ENCODE measurements around the gene NXN.
"Not testable (repeated sequence)": the region's sequence is repeated elsewhere in the genome, so short reads cannot be mapped to it uniquely, and the experiment has no call there.

The NXN gene

DNA sequence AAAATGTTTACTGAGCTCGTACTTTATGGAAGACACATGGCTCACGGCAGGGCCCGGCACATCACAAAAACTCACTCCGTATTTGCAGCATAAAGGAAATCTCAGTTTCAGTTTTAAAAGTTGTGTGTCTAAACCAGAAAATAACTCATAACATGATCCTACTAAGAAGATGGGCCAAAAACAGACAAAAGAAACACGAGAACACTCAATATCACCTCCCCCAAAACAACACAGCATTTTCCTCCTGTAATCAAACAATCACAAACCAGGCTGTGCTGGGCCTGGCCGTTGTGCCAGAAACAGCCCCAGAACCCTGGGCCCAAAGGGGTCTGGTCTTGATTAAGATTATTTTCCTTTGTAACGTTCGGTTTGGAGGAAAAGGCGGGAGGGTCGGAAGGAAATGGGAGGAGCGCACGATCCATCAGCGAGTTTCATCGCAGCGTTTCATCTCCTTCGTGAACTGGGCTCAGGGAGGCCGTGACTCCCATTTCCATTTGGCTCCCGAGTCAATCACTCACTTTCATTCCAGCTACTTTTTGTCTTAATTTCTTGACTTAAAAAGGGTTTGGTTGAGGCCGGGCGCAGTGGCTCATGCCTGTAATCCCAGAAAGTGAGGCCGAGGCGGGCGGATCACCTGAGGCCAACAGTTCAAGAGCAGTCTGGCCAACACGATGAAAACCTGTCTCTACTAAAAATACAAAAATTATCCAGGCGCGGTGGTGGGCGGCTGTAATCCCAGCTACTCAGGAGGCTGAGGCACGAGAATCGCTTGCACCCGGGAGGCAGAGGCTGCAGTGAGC is 61.4 kb downstream of the NXN start:
- no peak for DNase-seq (ENCODE audit: low read depth)

GRCh38 chr17:917391-917811 is 62.2 kb downstream of the NXN start:
- no peak for DNase-seq (ENCODE audit: low read depth)

DNA sequence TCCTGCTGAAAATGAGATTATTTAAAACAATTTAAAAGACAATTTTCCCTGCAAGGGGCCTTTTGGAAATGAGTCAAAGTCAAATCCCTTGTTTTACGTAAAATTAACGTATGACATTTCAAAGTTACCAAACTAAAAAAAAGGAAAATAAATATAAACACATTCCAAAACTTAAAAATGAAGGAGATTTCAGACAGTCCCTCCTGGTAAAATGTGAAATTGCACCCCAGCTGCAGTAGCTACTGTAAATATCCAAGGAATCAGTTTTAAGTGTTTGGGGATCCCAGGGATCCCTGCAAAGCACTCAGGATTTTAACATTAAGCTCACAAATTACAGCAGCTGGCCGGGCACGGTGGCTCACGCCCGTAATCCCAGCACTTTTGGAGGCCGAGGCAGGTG is 63.3 kb downstream of the NXN start:
- DNase-seq (ENCODE audit: low read depth), result no peak

GRCh38 chr17:915538-916201 is 63.9 kb downstream of the NXN start:
- DNase-seq (ENCODE audit: low read depth), result no peak

DNA sequence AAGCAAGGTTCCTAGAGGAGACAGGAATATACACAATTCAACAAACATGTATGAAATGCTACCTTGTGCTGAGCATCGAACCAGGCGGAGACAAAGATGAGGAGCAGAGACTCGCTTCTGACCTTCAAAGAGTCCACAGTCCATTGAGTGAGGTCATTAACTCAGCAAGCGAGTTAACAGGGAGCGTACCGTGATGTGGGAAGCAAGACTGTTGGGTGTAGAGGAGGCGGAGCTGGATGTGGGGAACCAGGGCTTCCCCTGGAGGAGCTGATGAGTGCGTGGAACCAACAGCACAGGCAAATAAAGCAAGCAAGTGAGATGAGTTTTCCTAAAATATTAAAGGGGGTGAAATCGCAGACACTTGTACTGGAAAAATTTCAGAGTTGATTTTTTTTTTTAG is 65.0 kb downstream of the NXN start:
- DNase-seq (ENCODE audit: low read depth), result no peak

- DNase-seq (ENCODE audit: low read depth), result no peak
These were observed 66.4 kb downstream of the NXN start for GRCh38 chr17:913207-913606.

GRCh38 chr17:909642-910323 is 69.8 kb downstream of the NXN start:
- DNase-seq (ENCODE audit: low read depth), result no peak

DNA sequence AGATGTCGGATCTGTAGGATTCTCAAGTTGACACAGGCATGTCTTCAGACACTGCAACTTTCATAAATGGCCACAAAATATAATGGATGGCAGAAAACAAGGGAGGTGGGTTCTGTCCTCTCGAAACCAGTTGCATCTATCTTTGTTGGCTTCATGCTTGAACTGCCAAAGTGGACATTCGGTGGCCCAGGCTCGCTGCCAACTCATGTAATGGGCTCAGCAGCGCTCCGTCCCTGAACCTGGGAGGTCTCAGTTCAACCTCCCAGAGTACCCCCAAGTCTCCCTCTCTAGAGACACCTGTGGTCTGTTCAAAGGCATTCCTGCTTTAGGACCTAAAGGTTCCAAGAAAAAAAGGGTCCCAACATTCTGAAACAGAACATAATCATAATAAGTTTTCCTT is 71.9 kb downstream of the NXN start:
- no peak for DNase-seq (ENCODE audit: low read depth)

DNA sequence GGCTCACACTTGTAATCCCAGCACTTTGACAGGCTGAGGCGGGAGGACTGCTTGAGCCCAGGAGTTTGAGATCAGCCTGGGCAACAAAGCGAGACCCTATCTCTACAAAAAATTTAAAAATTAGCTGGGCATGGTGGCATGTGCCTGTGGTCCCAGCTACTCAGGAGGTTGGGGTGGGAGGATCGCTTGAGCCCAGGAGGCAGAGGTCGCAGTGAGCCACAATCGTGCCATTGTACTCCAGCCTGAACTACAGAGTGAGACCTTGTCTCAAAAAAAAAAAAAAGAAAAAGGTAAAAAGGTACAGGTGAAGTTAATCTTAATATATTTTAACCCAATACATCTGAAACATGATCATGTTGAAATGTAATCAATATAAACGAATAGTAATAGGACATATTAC is 73.9 kb downstream of the NXN start:
- not testable (repeated sequence) for DNase-seq (ENCODE audit: low read depth)

GRCh38 chr17:903691-904481 is 75.7 kb downstream of the NXN start:
- DNase-seq (ENCODE audit: low read depth), result no peak

DNA sequence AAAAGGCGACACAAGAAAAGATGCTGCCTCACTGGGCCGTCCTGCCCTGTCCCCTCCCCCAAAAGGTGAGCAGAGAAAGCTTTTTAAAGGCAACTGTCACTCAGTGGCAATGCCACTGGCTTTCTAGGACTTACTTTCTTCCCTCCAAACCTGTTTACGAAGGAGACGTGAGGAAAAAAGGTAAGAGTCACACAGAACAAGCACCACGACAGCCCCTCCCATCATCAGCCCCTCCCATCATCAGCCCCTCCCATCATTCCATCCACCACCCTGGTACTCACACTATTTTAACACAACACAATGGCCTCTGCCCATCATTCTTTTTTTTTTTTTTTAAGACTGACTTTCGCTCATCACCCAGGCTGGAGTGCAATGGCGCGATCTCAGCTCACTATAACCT is 77.1 kb downstream of the NXN start:
- DNase-seq (ENCODE audit: low read depth), result no peak

DNA sequence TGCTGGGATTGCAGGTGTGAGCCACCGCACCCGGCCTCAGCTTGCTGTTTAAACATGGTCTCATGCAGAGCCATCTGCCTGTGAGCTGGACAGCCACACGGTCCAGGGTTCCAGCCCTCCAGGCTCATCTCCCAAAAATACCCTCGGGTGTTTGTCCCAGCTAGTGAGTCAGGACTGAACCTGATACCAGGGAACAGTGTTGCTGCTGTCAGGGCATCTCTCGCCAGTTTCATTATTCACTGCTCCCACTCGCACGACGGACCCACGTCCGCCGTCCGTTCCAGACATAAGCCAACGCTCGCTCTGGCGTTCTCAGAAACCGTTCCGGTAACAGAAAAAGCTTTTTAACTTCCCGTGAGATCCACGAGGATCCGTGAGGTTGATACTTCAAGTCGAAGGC is 77.6 kb downstream of the NXN start:
- no peak for DNase-seq (ENCODE audit: low read depth)

GRCh38 chr17:901191-901950 is 78.2 kb downstream of the NXN start:
- no peak for DNase-seq (ENCODE audit: low read depth)

DNA sequence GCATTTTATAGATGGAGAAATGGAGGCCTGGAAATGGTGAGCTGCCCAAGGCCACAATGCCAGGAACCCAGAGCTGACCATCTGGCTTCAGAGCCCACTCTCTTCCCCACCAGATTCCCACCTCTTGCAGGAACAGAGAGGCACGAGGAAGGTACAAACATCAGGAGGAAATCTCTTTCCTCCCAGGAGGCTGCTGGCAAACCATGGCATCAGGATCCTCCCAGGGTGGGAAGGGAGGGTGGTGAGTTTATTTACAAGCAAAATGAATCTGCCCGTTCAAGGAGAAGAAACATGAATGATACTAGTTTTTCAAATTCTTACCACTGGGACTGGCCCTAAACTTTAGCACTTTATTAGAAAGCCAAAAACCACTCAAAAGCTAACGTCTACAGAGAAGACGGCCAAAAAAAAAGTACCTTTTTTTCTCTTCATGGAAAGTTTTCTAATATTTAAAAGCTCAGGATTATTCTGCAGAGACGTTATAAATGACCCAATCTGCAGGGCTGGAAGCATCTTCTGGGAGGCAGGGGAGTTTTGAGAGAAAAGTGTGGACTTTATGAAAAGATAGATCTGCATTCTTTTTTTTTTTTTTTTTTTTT is 79.1 kb downstream of the NXN start:
- DNase-seq (ENCODE audit: low read depth), result no peak

GRCh38 chr17:897970-898619 is 81.5 kb downstream of the NXN start:
- DNase-seq (ENCODE audit: low read depth), result no peak

GRCh38 chr17:896953-897661 is 82.5 kb downstream of the NXN start:
- no peak for DNase-seq (ENCODE audit: low read depth)

DNA sequence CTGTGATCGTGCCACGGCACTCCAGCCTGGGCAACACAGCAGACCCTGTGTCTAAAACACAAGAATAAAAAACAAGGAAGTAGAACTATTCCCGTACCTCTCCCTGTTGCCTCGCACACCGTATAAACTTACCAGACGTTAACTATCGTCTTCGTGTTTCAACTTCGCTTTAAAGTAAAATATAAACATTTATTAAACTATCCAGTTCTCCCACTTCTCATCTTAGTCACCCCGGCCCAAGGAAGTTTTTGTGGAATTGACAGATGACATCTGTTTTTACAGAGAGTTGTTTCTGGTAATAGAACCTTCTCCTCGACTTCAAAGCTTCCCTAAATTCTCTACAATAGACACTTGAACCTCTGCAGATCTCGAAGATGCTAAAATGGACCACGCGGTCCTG is 83.1 kb downstream of the NXN start:
- DNase-seq (ENCODE audit: low read depth), result no peak

- no peak for DNase-seq (ENCODE audit: low read depth)
These were observed 86.6 kb downstream of the NXN start for GRCh38 chr17:892958-893357.

DNA sequence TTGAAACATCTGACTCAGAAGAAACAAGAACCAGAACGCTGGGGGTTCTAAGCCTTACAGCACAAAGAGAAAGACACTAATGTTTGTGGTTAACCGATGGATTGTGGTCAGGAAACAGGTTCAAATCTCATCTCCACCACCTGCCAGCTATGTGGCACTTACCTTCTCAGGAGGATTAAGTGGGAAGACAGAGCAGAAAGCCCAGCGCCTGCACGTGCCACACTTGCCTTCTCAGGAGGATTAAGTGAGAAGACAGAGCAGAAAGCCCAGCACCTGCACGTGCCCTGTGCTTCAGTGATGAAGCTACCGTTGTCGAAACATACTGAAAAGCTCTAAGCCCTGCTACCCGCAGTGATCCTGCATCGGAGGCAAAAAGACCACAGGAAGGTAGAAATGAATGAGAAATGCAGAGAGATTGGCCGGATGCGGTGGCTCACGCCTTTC is 90.6 kb downstream of the NXN start:
- no peak for DNase-seq (ENCODE audit: low read depth)

Measured in activated T-cell treated with anti-CD3 and anti-CD28 coated beads for 48 hours (primary cell).